Stomach (tissue), 4 donors: ENCODE results near the gene AIG1.

ENCODE experiments used
- CTCF ChIP-seq, 7 experiments: fragments of 450-650 bp in 4 of 7; fragments of 200-600 bp in 3 of 7; sonication (generic) in 3 of 7; IDR thresholded peaks; one replicate each; pipeline ENCODE4 v1.5.1; 2016 to 2019; ENCODE audit warnings: antibody characterized with exemption in 7 of 7, control low read depth in 2 of 7, mild to moderate bottlenecking in 1 of 7
- POLR2AphosphoS5 ChIP-seq, 3 donors: sonication (generic); formaldehyde crosslinking; IDR thresholded peaks; one replicate each; pipeline ENCODE4 v1.6.1; 2016; ENCODE audit warnings: antibody characterized with exemption in 3 of 3

GRCh38 chr6:143053856-143054255, 6.8 kb upstream of the AIG1 start:
- TF ChIP-seq POLR2AphosphoS5 (IDR thresholded peaks at IDR 0.05): no peak
- no peak for TF ChIP-seq CTCF (IDR thresholded peaks at IDR 0.05)
